OCI-LY1 (cell line): ENCODE results near the gene MYO3B.

Source experiments
- H2AFZ ChIP-seq: fragments of 200-600 bp; sonication (generic), shearing (Covaris generic); 2 replicates; pipeline ENCODE4 v1.6.0; 2014; ENCODE audit warnings: antibody characterized with exemption, mild to moderate bottlenecking, low read length
- H3F3A ChIP-seq: fragments of 200-600 bp; sonication (generic), shearing (Covaris generic); 2 replicates; pipeline ENCODE4 v1.6.0; 2014; ENCODE audit warnings: mild to moderate bottlenecking, antibody characterized with exemption, low read length, moderate library complexity; ENCODE audit not compliant: insufficient read depth
- H3K27ac ChIP-seq: fragments of 200-600 bp; sonication (generic); 2 replicates; pipeline ENCODE4 v1.5.1; 2014; ENCODE audit warnings: low read length, mixed run types, mild to moderate bottlenecking, low read depth; ENCODE audit not compliant: poor library complexity, severe bottlenecking
- H3K27me3 ChIP-seq: fragments of 200-600 bp; sonication (generic); 2 replicates; pipeline ENCODE4 v1.6.0; 2014; ENCODE audit warnings: antibody characterized with exemption, mild to moderate bottlenecking, low read length, moderate library complexity; ENCODE audit not compliant: insufficient read depth
- H3K36me3 ChIP-seq: fragments of 200-600 bp; sonication (generic); 2 replicates; pipeline ENCODE4 v1.6.1; 2014; ENCODE audit warnings: mild to moderate bottlenecking, antibody characterized with exemption, low read length, moderate library complexity, mixed read lengths; ENCODE audit not compliant: insufficient read depth
- H3K4me1 ChIP-seq: fragments of 200-600 bp; sonication (generic); 2 replicates; pipeline ENCODE4 v1.5.1; 2014; ENCODE audit warnings: mild to moderate bottlenecking, low read length, moderate library complexity; ENCODE audit not compliant: insufficient read depth, severe bottlenecking
- H3K4me2 ChIP-seq: fragments of 200-600 bp; sonication (generic), shearing (Covaris generic); 2 replicates; pipeline ENCODE4 v1.6.1; 2014; ENCODE audit warnings: low read length
- H3K4me3 ChIP-seq: fragments of 200-600 bp; sonication (generic); 2 replicates; pipeline ENCODE4 v1.5.1; 2014; ENCODE audit warnings: low read length, low read depth, mild to moderate bottlenecking, mixed read lengths; ENCODE audit not compliant: poor library complexity, severe bottlenecking
- H3K79me2 ChIP-seq: fragments of 200-600 bp; shearing (Covaris generic); 2 replicates; pipeline ENCODE4 v1.6.1; 2016; ENCODE audit warnings: mixed run types, low read length, mixed read lengths; ENCODE audit not compliant: insufficient read depth
- H3K9ac ChIP-seq: fragments of 200-600 bp; sonication (generic), shearing (Covaris generic); 2 replicates; pipeline ENCODE4 v1.6.1; 2014; ENCODE audit warnings: mild to moderate bottlenecking, low read length, mixed read lengths
- H3K9me2 ChIP-seq: fragments of 200-600 bp; sonication (generic), shearing (Covaris generic); 2 replicates; pipeline ENCODE4 v1.6.1; 2014; ENCODE audit warnings: low read depth, mild to moderate bottlenecking, low read length, mixed read lengths
- H3K9me3 ChIP-seq: fragments of 200-600 bp; shearing (Covaris generic); 2 replicates; pipeline ENCODE4 v1.6.1; 2014; ENCODE audit warnings: low read length, mixed read lengths
- H4K20me1 ChIP-seq: fragments of 200-600 bp; sonication (generic), shearing (Covaris generic); 2 replicates; pipeline ENCODE4 v1.6.0; 2016; ENCODE audit warnings: mild to moderate bottlenecking, low read length; ENCODE audit not compliant: insufficient read depth
- EZH2 ChIP-seq: fragments of 200-600 bp; sonication (generic), shearing (Covaris generic); IDR thresholded peaks from 2 replicates; pipeline ENCODE4 v1.8.0; 2017; ENCODE audit warnings: borderline replicate concordance, mixed run types, mild to moderate bottlenecking, antibody characterized with exemption, low read length, moderate library complexity, mixed read lengths
- TF ChIP-seq, protein P1 (sequence below): fragments of 200-600 bp; sonication (generic), shearing (Covaris generic); IDR thresholded peaks from 2 replicates; pipeline ENCODE4 v1.5.1; 2017; ENCODE audit warnings: mild to moderate bottlenecking, antibody characterized with exemption, low read length, moderate library complexity, mixed read lengths

Gene MYO3B

DNA sequence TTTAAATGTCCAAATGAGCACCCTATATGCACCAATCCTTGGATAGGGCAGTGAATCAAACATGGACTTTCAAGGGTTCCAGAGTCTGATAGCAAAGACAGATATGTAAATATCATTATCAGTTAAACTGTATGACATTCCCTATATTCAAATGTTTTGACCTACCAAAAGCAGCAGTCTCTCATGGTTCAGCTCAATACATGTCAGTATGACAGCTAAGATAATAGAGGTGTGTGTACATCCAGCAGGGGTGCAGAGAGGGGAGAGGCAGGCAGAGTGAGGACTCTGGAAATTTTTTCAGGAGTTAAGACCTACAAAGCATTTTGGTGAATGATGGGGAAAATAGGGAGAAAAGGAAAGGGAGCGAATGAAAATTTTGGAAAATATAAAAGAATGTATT, 106.3 kb downstream of the MYO3B start:
- Histone ChIP-seq H3K9me3 (no peaks in the 10 kb centered on the region), H3K27me3 (no peaks in the 10 kb centered on the region), H3F3A (no peaks in the 10 kb centered on the region), H3K4me3 (no peak overlapping the region), H3K4me2 (no peak overlapping the region), H3K79me2 (no peaks in the 10 kb centered on the region), H4K20me1 (no peaks in the 10 kb centered on the region), H3K27ac (no peak overlapping the region), H2AFZ (no peak overlapping the region), H3K9ac (no peak overlapping the region), H3K4me1 (peaks cover 12% of the 10 kb centered on the region), H3K9me2 (no peaks in the 10 kb centered on the region), H3K36me3 (no peaks in the 10 kb centered on the region)
- TF ChIP-seq EZH2: no peak
- TF ChIP-seq, protein P1, sequence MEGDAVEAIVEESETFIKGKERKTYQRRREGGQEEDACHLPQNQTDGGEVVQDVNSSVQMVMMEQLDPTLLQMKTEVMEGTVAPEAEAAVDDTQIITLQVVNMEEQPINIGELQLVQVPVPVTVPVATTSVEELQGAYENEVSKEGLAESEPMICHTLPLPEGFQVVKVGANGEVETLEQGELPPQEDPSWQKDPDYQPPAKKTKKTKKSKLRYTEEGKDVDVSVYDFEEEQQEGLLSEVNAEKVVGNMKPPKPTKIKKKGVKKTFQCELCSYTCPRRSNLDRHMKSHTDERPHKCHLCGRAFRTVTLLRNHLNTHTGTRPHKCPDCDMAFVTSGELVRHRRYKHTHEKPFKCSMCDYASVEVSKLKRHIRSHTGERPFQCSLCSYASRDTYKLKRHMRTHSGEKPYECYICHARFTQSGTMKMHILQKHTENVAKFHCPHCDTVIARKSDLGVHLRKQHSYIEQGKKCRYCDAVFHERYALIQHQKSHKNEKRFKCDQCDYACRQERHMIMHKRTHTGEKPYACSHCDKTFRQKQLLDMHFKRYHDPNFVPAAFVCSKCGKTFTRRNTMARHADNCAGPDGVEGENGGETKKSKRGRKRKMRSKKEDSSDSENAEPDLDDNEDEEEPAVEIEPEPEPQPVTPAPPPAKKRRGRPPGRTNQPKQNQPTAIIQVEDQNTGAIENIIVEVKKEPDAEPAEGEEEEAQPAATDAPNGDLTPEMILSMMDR: no peak

DNA sequence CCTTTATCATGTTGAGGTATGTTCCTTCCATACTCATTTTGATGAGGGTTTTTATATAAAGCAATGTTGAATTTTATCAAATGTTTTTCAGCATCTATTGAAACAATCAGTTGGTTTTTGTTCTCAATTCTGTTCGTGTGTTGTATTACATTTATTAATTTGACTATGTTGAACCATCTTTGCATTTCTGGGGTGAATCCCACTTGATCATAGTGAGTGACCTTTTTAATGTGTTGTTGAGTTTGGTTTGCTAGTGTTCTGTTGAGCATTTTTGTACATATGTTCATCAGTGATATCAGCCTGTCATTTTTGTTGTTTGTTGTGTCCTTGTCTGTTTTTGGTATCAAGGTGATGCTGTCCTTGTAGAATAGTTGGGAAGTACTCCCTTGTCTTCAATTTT, 110.9 kb downstream of the MYO3B start:
- no peaks in the 10 kb centered on the region for H3F3A ChIP-seq

DNA sequence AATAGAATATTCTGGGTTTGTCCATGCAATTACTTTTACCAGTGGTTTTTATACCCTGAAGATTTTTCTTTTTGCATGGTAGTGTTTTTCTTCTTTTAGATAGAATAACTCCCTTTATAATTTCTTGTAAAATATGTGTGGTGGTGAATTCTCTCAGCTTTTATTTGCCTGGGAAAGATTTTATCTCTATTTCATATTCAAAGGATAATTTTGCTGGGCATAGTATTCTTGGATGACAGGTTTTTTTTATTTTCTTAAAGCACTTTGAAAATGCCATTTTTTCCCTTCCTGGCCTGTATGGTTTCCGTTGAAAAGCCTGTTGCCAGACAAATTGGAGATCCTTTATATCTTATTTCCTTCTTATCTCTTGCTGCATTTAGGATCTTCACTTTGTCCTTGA, 113.5 kb downstream of the MYO3B start:
- no peak overlapping the region for H3K9ac ChIP-seq
- H3K27ac ChIP-seq: no peak overlapping the region
- H3F3A ChIP-seq: no peaks in the 10 kb centered on the region
- H3K79me2 ChIP-seq: no peaks in the 10 kb centered on the region
- no peaks in the 10 kb centered on the region for H3K9me3 ChIP-seq
- no peak overlapping the region for H3K4me3 ChIP-seq
- H3K27me3 ChIP-seq: no peaks in the 10 kb centered on the region
- no peaks in the 10 kb centered on the region for H3K9me2 ChIP-seq
- H2AFZ ChIP-seq: no peak overlapping the region
- no peaks in the 10 kb centered on the region for H3K4me1 ChIP-seq
- H4K20me1 ChIP-seq: no peaks in the 10 kb centered on the region
- H3K4me2 ChIP-seq: no peak overlapping the region
- no peaks in the 10 kb centered on the region for H3K36me3 ChIP-seq
- TF ChIP-seq, protein P1: no peak
- no peak for TF ChIP-seq EZH2

More for the DNA sequence above, 110.9 kb downstream of the MYO3B start:
- H3K9ac ChIP-seq: no peak overlapping the region
- H3K27me3 ChIP-seq: no peaks in the 10 kb centered on the region
- H4K20me1 ChIP-seq: no peaks in the 10 kb centered on the region
- H3K36me3 ChIP-seq: no peaks in the 10 kb centered on the region
- TF ChIP-seq EZH2: no peak
- TF ChIP-seq, protein P1: no peak
- H3K9me2 ChIP-seq: no peaks in the 10 kb centered on the region
- no peak overlapping the region for H3K4me3 ChIP-seq
- H3K4me1 ChIP-seq: no peaks in the 10 kb centered on the region
- no peak overlapping the region for H2AFZ ChIP-seq
- H3K4me2 ChIP-seq: no peak overlapping the region
- no peak overlapping the region for H3K27ac ChIP-seq
- no peaks in the 10 kb centered on the region for H3K9me3 ChIP-seq
- H3K79me2 ChIP-seq: no peaks in the 10 kb centered on the region
